ENCODE data around the gene GDF7.
"Not testable (repeated sequence)": the region's sequence is repeated elsewhere in the genome, so short reads cannot be mapped to it uniquely, and the experiment has no call there.

Gene GDF7

GRCh38 chr2:20706786-20707185, 39.8 kb downstream of the GDF7 start:
- no peak for TF ChIP-seq CTCF (IDR thresholded peaks at IDR 0.05; ENCODE audit: low read depth, low read length)
- no peak overlapping the region for H3K4me3 ChIP-seq (ENCODE audit: low read depth, low read length)

GRCh38 chr2:20707601-20708000, 40.7 kb downstream of the GDF7 start:
- no peak overlapping the region for H3K4me3 ChIP-seq (ENCODE audit: low read depth, low read length)
- no peak for TF ChIP-seq CTCF (IDR thresholded peaks at IDR 0.05; ENCODE audit: low read depth, low read length)

GRCh38 chr2:20711641-20712040, 44.7 kb downstream of the GDF7 start:
- H3K4me3 ChIP-seq (ENCODE audit: low read depth, low read length) = not testable (repeated sequence)

- H3K4me3 ChIP-seq (ENCODE audit: low read depth, low read length) = not testable (repeated sequence)
Measured at GRCh38 chr2:20713585-20713984, 46.6 kb downstream of the GDF7 start.

- H3K4me3 ChIP-seq (ENCODE audit: low read depth, low read length) = not testable (repeated sequence)
Measured at GRCh38 chr2:20714412-20714811, 47.5 kb downstream of the GDF7 start.

GRCh38 chr2:20716164-20716563, 49.2 kb downstream of the GDF7 start:
- H3K4me3 ChIP-seq (ENCODE audit: low read depth, low read length) = not testable (repeated sequence)

GRCh38 chr2:20717641-20718040, 50.7 kb downstream of the GDF7 start:
- no peak for TF ChIP-seq CTCF (IDR thresholded peaks at IDR 0.05; ENCODE audit: low read depth, low read length)
- no peak overlapping the region for H3K4me3 ChIP-seq (ENCODE audit: low read depth, low read length)

GRCh38 chr2:20722592-20723240, 55.8 kb downstream of the GDF7 start:
- H3K4me3 ChIP-seq (ENCODE audit: low read depth, low read length) = no peak overlapping the region
- TF ChIP-seq CTCF (IDR thresholded peaks at IDR 0.05; ENCODE audit: low read depth, low read length) = no peak

- no peak for TF ChIP-seq CTCF (IDR thresholded peaks at IDR 0.05; ENCODE audit: low read depth, low read length)
- H3K4me3 ChIP-seq (ENCODE audit: low read depth, low read length) = no peak overlapping the region
Measured at GRCh38 chr2:20723543-20723942, 56.6 kb downstream of the GDF7 start.
